ENCODE data around the gene PHRF1.

Gene PHRF1

DNA sequence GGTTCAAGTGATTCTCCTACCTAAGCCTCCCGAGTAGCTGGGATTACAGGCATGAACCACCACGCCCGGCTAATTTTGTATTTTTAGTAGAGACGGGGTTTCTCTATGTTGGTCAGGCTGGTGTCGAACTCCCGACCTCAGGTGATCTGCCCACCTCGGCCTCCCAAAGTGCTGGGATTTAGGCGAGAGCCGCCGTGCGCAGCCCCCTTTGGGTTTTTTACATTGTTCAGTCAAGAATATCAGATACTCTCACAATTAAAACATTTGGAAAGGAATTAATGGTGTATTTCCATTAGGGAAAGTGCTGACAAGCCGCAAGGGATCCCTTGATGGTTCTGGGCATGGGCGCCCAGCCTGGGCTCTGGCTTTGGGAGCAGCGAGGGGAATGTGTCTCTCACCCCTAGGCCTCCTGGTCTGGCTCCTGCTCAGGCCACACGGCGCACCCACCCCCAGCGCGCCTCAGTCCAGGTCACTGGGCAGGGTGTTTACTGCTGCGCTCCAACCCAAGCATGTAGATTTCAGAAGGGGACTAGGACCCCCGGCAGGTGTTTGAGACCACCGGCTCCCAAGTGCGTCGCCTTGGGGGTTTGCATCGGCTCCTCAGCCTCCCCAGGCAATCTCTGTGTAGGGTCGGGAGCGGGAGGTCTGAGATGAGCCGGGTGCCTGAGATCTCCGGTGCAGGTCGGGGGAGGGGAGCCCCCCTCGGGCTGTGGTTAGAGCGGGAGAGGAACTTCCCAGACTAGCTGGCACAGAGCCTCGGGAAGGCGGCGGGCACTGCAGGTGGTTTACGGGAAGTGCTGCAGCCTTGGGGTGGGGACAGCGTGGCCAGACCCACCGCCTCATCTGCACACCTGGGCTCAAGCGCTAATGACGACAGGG is 40.3 kb downstream of the PHRF1 start:
- no peak for DNase-seq

GRCh38 chr11:617199-617911 is 41.1 kb downstream of the PHRF1 start:
- DNase-seq = no peak

GRCh38 chr11:617912-618682 is 41.8 kb downstream of the PHRF1 start:
- DNase-seq = no peak

GRCh38 chr11:618856-619627 is 42.8 kb downstream of the PHRF1 start:
- no peak for DNase-seq

GRCh38 chr11:619628-620050 is 43.4 kb downstream of the PHRF1 start:
- no peak for DNase-seq

- DNase-seq = no peak
These were observed 43.9 kb downstream of the PHRF1 start for GRCh38 chr11:620201-620600.

GRCh38 chr11:620935-621814 is 44.9 kb downstream of the PHRF1 start:
- no peak for DNase-seq

- DNase-seq = no peak
These were observed 45.6 kb downstream of the PHRF1 start for GRCh38 chr11:621838-622237.

GRCh38 chr11:623349-623869 is 47.1 kb downstream of the PHRF1 start:
- no peak for DNase-seq

GRCh38 chr11:623999-624704 is 47.9 kb downstream of the PHRF1 start:
- no peak for DNase-seq

- no peak for DNase-seq
These were observed 48.7 kb downstream of the PHRF1 start, which contains the start of gene CDHR5 for GRCh38 chr11:624705-625635. Gene CDHR5, minus strand, starts transcription at chr11:624955. Its CDS starts 53 bp downstream, at chr11:624902.

GRCh38 chr11:625636-626268 is 49.5 kb downstream of the PHRF1 start:
- DNase-seq = no peak

GRCh38 chr11:626475-627307 is 50.4 kb downstream of the PHRF1 start, which contains the start of gene SCT:
Gene SCT, minus strand, starts transcription at chr11:627181. Its CDS starts 38 bp downstream, at chr11:627143.
- DNase-seq = no peak

- DNase-seq = no peak
These were observed 51.0 kb downstream of the PHRF1 start for GRCh38 chr11:627308-627576.

GRCh38 chr11:628056-628455 is 51.8 kb downstream of the PHRF1 start:
- no peak for DNase-seq

- peak; percentile 75 for DNase-seq
These were observed 52.9 kb downstream of the PHRF1 start for GRCh38 chr11:629237-629583.

DNA sequence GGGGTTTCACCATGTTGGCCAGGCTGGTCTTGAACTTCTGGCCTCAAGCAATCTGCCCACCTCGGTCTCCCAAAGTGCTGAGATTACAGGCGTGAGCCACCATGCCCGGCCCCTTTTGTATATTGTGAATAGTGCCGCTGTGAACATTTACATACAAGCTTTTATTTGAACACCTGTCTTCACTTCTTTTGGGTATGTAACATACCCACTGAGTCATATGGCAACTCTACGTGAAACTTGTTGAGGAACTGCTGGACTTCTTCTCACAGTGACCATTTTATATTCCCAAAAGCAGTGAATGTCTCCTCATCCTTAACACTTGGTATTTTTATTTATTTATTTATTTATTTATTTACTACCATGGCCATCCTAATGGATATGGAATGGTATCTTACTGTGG is 54.6 kb downstream of the PHRF1 start:
- DNase-seq = no peak

DNA sequence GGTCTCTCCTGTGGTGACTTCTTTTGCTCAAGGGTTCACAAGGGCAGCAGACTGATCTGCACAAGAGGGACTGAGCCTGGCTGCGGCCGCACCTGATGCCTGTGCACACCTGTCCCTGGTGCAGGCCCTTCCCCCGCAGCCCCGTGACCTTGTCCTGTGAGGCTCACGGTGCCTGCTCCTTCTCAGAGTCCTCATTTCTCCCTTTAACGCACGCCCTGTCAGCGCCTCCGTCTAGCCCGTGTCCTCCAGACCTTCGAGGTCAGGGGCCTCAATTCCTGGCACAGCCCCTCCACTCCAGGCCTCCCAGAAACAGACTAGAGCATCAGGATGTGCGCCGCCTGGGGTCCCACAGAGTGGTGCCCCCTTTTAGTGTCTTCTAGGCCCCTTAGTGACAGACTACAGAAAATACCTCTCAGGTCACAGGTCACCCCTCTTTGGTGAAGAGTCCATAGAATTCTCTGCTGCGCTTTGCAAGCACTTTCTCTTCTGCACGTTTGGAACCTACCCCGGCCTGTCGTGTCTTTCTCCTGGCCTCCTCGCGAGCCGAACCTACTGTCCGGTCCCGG is 59.8 kb downstream of the PHRF1 start:
- DNase-seq = no peak
